HG02571 (cell line): ENCODE data around the gene SOCS4.
"Not testable (repeated sequence)": the region's sequence is repeated elsewhere in the genome, so short reads cannot be mapped to it uniquely, and the experiment has no call there.

Experiments used
- ATAC-seq: cut with Tn5 transposase; IDR thresholded peaks from one replicate; pipeline ENCODE4 v1.9.1; 2021; ENCODE audit warnings: mild to moderate bottlenecking, moderate library complexity; ENCODE audit not compliant: unreplicated experiment

Gene SOCS4, protein sequence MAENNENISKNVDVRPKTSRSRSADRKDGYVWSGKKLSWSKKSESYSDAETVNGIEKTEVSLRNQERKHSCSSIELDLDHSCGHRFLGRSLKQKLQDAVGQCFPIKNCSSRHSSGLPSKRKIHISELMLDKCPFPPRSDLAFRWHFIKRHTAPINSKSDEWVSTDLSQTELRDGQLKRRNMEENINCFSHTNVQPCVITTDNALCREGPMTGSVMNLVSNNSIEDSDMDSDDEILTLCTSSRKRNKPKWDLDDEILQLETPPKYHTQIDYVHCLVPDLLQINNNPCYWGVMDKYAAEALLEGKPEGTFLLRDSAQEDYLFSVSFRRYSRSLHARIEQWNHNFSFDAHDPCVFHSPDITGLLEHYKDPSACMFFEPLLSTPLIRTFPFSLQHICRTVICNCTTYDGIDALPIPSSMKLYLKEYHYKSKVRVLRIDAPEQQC

DNA sequence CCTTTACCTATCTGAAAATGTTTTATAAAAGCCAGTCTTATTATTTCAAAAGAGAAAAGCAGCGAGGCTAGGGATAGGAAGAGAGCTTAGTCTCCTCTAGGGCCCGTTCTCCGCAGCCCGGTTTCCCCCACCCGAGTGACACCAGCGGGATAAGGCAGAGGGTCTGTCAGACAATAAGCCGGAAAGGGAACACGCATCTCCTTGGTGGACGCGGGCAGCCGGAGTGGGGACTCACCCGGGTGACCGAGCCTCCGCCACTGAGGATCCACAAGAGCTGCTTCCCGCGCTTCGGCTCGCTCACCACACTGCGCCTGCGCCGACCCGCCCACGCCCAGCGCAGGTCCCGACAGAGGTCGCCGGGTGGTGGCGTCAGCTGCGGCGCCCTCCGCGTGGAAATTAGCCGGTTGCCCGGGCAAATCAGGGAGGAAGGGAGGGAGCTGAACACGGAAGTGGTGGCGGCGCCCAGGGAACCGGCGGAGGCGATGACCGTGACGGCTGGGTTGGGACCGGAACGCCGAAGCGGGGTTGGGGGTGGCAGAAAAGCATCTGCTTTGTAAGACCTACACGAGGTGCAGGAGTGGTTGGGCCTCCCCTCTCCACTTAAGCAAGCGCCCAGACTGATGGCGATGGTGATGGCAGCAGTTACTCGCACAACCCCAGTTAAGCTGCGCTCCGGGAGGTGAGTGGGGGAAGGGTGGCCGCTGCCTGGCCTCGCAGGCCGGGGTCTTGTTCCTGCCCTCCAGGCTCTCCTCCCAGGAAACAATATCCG, at the start of gene SOCS4, which contains the start of gene WDHD1:
SOCS4 (plus strand) TSS at position 444 of the 769 bp plus-strand sequence. CDS start 15,806 bp downstream, outside the sequence.
WDHD1 (minus strand) TSS at position 307 of the 769 bp plus-strand sequence. CDS start 312 bp downstream, outside the sequence.
- peak; percentile 98 for ATAC-seq

DNA sequence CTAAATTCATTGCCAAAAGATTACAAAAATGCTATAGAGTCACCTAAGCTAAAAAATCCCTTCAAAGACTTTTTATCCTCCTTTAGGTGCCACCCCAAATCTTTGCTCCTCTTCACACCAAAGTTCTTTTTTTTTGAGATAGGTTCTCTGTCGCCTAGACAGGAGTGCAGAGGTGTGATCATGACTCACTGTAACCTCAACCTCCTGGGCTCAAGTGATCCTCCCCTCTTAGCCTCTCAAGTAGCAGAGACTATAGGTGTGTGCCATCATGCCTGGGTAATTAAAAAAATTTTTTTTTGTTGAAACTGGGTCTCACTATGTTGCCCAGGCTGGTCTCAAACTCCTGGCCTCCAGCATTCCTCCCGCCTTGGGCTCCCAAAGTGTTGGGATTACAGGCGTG, 48.0 kb upstream of the SOCS4 start:
- ATAC-seq = no peak

DNA sequence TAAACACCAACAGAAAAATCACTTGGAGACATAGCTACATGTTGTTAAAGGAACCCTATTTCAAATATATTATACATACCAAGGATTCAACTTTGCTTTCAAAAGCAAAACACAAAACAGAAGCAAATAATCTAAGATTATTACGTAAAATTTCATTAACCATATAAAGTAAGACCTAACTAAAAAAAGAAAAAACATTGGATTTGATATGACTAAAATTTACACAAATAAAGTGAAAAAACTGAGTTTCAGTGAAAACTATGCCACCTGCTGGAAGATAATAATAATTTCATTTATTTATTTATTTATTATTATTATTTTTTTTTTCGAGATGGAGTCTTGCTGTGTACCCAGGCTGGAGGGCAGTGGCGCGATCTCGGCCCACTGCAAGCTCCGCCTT, 45.3 kb upstream of the SOCS4 start:
- no peak for ATAC-seq

DNA sequence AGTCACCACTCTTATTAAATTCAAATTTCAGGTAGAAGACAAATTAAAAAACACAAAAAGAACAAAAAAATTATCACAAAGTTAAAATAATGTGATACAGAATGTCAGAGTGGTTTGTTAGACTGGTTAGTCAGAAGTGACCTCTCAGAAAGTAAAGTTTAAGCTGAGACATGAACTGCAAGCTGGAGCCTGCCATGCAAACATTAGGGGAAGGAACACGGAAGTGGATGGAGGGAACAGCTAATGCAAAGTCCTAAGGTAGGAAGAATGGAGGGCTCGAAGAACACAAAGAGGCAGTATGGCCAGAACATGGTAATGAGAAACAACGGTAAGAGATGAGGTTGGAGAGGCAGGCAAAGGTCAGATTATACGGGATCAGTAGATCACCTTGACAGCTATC, 41.9 kb upstream of the SOCS4 start:
- ATAC-seq = no peak

DNA sequence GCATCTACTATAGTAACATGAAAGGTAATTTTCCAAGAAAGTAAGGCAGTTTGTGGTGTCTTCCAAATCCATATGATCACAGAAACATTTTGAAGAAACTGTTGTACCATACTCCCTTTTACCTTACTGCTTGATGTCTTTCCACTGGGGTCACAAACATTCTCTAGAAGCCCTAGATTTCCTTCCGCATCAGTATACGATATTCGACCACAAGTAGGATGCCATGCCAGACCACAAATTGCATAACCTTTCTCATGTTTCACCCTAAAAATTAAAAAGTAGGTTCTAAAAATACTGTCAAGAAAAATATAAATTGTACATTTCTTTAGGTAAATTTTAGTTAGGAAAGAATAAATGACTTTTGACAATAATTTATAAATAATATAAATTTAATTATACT, 26.7 kb upstream of the SOCS4 start:
- no peak for ATAC-seq

DNA sequence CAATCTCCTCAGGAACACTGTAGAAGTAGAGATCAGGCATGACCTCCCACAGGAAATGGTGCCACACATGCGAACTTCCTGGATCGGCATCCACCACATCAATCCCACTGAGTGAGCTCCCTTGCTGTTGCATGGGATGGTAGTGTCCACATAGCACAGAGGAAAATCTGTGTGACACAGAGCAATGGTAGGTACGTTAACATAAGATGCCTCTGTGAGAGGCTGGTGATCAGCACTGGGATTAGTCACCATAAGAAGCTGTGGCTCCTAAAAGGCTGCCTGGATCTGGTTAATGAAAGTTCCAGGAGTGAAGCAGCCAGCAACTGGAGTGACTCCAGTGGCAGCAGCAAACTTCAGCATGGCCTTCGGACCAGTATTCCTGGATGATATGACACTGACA, 22.0 kb upstream of the SOCS4 start:
- ATAC-seq = no peak

DNA sequence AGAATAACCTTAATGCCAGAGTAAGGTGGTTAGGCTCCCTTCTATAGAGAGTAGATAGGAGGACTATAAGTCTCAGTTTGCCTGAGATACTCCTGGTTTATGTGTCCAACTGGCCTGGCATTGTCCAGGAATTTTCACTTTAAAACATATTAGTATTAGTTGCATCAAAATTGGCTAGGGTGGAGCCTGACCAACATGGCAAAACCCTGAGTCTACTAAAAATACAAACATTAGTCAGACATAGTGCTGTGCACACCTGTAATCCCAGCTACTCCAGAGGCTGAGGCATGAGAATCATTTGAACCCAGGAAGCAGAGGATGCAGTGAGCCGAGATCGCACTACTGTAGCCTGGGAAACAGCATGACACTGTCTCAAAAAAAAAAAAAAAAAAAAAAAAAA, 12.0 kb upstream of the SOCS4 start:
- ATAC-seq = no peak

DNA sequence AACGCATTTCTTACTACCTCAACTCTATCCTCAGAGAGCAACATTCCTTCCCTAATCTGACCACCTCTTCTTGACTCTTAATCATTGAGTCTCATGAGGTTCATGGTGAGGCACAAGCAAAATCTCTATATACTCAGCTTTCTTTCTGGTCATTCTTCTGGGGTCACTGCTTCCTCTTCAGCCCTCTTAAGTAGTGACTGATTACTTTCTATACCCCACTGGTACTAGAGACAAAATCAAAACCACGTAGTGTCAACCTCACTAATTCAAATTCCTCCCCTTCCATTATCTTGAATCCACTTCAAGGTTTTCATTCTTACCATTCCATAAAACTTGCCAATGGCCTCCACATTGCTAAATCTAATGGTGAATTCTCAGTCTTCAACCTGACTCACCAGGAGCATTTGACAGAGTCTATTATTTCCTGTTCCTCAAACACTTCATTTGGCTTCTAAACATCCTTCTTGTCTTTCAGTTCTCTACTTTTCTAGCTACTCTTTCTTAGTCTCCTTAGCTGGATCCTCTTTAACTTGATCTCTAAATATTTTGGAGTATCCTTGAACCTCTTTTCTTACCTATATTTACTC, 7.0 kb upstream of the SOCS4 start:
- no peak for ATAC-seq

DNA sequence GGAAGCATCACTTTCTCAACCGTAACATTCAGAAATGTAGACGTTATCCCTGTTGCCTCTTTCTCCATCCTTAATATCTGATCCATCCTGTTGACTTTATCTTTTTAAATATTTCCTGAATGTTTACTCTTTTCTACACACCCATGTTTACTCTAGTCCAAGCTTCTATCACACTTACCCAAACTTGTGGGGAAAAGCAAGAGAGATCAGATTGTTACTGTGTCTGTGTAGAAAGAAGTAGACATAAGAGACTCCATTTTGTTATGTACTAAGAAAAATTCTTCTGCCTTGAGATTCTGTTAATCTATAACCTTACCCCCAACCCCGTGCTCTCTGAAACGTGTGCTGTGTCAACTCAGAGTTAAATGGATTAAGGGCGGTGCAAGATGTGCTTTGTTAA, 2.7 kb upstream of the SOCS4 start:
- not testable (repeated sequence) for ATAC-seq

DNA sequence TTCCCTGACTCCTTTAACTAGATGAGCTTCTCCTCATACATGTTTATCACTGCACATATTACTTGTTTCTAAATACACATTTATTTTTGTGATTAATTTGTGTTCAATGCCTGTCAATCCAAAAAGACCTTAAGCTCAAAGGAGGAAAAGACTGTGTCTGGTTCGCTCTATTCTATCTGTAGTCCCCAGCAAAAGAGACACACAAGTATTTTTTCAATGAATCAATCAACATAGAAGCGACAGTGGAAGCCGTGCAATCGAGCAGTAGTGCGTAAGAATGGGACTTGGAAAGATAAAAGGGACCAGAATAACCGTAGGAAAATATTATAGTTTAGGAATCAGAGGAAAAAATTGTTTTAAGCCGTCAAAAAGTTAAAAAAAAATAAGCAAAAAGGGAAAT, 1.1 kb upstream of the SOCS4 start:
- no peak for ATAC-seq

DNA sequence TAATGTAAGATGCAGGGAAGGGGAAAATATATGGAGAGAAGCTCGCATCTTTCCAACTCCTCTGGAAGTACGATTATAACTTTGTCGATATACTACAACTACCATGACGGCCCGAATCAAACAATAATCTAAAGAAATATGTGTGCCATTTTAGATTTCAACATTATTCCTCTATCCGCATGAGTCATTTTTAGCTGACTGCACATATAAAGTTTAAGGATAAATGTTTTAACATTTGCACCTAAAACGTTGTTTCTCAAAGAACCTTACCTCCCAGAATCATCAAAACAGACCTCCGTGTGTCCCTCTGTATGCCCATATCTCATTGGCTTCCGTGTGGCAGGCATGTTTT, 619 bp upstream of the SOCS4 start:
- ATAC-seq = no peak

DNA sequence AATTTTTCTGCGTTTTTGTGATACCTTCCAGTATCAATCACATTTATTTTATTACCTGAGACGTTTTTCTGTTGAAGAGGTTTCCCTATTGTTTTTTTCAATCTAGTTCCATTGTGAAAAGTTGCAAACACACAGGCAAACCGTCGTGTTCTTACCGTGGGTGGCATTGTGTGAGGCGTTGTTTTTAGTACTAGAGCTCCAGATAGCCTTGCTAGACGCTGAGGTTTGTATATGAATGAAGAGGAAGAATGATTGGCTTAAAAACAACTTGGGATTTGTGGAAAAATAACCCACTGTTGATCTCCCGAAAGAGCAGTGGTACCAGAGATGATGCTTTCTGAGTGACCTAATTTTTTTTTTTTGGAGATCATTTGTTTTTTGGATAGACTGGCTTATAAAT, 1.0 kb downstream of the SOCS4 start:
- no peak for ATAC-seq

DNA sequence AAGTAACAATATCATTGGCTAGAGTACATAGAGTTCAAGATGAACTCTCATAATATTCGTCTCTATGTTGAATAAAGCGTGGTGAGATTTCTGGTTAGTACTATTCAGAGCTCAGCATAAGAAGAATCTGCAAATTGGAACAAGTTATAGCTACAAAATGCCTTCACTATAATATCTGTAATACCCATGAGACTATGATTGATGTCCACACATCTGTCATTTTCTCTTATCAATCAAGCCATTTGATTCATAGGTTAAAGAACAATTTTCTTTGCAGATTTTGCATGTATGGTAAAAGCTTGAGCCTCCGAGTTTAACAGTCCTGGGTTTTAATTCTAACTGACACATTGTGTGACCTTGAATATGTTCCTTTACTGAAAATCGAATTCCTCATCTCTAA, 1.4 kb downstream of the SOCS4 start:
- ATAC-seq = no peak

DNA sequence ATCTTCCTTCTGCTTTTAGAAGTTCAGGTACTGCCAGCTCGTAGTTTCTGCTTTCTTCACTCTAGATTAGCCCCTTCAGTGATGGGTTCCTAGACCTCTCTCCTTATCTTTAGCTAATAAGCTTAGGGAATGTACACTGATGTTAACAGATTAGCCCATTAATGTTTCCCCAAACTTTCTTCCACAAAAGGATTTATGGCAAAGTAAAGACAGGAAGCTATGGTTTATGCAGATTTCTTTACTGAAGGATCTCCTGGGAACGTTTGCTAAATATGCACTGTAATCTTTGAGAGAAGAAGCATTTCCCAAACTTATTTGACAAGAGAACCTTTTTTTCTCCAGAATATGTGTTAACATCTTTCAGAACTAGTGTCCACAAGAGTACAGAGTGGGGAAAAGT, 4.2 kb downstream of the SOCS4 start:
- ATAC-seq = no peak

DNA sequence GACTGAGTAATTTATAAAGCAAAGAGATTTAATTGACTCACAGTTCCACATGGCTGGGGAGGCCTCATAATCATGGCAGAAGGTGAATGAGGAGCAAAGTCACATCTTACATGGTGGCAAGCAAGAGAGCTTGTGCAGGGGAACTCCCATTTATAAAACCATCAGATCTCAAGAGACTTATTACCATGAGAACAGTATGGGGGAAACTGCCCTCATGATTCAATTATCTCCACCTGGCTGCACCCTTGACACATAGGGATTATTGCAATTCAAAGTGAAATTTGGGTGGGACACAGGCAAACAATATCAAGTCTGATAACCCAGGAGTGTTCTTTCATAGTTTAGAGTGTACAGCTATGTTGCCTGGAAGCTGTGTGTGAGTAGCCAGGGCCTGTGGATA, 11.0 kb downstream of the SOCS4 start:
- not testable (repeated sequence) for ATAC-seq

DNA sequence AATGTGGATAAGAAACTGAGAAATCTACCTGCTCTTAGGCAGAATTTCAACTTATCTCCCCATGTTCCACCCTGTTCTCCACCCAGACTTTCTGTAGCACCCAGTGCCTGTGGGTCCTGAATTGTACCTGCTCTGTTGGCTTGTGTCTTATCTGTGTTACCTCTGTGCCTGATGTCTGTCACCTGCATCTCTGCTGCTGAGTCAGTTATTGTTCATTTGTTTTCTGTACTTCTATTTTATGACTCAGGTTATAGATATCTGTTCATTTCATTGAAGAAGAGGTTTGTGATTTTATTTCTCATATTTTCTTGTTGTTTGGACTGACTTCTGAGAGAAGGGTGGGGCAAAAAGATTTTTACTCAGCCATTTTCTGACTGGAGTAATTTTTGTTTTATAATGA, 11.7 kb downstream of the SOCS4 start:
- no peak for ATAC-seq

DNA sequence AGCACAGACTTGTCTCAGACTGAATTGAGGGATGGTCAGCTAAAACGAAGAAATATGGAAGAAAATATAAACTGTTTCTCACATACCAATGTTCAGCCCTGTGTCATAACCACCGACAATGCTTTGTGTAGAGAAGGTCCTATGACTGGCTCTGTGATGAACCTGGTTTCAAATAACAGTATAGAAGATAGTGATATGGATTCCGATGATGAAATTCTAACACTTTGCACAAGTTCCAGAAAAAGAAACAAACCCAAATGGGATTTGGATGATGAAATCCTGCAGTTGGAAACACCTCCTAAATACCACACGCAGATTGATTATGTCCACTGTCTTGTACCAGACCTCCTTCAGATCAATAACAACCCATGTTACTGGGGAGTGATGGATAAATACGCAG, 16.5 kb downstream of the SOCS4 start:
- no peak for ATAC-seq

DNA sequence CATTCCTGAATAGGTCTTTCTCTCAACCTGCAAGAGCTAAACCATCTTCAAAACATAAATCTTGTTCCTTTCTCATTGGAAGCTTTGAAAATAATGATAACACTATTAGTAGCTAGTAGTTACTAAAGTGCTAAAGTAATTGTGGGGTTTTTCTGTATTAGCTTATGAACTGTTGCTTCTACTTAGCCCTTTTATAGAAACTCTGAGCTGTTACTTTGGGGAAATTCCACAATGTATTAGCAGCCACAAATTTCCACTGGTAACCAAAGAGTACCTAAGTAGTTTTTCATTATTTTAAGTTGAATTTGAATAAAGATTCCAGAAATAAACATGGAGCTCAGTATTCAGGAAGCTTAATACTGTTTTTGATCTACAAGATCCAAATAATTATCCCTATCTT, 18.1 kb downstream of the SOCS4 start:
- ATAC-seq = no peak

DNA sequence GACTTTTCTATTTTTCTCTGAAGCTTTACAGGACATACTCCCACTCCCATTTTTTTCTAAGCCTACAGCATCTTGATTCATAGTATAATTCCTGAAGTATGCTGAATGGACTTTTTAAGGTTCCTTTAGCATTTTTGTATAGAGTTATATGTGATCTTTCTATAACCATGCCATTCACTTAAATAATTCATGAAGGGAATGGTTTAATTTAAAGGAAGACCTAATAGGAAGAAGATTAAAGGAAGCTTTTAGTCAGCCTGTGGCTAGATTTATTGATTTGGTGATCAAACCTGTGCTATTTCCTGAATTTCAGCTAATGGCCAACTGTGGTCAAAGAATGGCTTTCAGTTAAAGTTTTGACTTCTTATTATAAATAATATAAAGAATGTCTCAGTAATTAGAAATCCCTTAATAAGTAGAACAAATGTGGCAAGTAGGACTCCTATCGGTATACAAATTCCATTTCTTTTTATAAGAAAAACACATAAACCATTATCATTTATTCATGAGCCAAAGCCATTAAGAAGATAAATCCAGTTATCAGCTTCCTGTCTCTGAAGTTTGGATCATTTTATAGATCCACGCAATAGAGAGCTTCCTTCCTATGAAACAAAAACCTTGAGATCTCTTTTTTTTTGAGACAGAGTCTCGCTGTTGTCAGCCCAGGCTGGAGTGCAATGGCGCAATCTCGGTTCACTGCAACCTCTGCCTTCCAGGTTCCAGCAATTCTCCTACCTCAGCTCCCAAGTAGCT, 20.4 kb downstream of the SOCS4 start:
- no peak for ATAC-seq

DNA sequence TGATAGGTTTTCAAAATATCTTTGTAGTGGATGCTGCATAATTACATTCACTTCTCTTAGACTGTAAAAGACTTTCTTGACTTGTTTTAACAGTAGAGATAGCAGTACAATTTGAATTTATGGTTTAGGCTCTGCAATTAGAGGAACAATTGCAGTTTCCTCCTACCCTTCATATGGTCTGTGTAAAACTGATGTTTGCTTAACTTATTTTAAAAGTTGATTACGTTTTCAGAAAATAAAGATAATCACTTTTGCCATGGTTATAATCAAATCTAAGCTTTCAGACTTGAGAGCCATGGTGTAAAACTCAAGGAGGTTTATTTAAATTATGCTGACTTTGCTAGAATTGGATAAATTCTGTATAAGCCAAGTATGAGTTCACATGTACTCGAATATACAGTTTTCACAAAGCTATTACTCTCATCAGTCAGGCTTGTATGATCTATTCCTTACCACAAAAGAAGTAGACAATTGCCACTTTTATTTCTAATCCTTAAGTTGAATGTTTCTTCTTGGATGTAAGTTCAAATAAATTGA, 21.9 kb downstream of the SOCS4 start:
- ATAC-seq = no peak

DNA sequence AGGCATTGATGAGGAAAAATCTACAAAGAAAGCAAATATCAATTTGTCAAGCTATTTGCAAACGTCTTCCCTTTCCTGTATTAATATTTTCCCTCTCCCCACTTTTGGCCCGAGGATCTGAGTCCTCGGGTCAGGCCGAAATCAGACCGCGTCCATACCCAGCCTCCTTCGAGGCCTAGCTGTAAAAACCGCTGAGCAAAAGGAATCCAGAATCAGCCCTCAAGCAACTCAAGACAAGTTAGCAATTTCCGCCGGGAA, 24.1 kb downstream of the SOCS4 start:
- no peak for ATAC-seq
